Measurements from ENCODE around the gene RETN. TPM values are rescaled to one million over a fixed set of nuclear protein-coding genes. Genes with fewer than 3 reads are reported as not detected.
A peak's percentile ranks its signal among the peaks of the same experiment; 100 is the strongest.

Gene RETN, protein sequence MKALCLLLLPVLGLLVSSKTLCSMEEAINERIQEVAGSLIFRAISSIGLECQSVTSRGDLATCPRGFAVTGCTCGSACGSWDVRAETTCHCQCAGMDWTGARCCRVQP
- total RNA-seq: not detected

- Mint-ChIP-seq H3K4me1 (no peaks in the 10 kb centered on the region), H3K27ac (no peak within 1 kb of the TSS), H3K9me3 (no peaks in the 10 kb centered on the region), H3K4me3 (no peak within 1 kb of the TSS), H3K27me3 (peaks cover 19% of the 10 kb centered on the region), H3K36me3 (ENCODE audit: low read depth) (no peaks in the 10 kb centered on the region)
- ATAC-seq (replicated peaks): no peak
Observed at GRCh38 chr19:7668842-7669241, at the start of gene RETN. TSS of gene RETN (plus strand) at chr19:7669049. CDS start at chr19:7669327, 278 bp downstream.

- no peaks in the 10 kb centered on the region for H3K4me1 Mint-ChIP-seq
- no peak overlapping the region for H3K4me3 Mint-ChIP-seq
- ATAC-seq (replicated peaks): no peak
- no peaks in the 10 kb centered on the region for H3K9me3 Mint-ChIP-seq
- no peak overlapping the region for H3K27ac Mint-ChIP-seq
- peaks cover 41% of the 10 kb centered on the region for H3K36me3 Mint-ChIP-seq (ENCODE audit: low read depth)
- no peaks in the 10 kb centered on the region for H3K27me3 Mint-ChIP-seq
Observed at GRCh38 chr19:7619671-7620441, 49.0 kb upstream of the RETN start.

- no peaks in the 10 kb centered on the region for H3K4me1 Mint-ChIP-seq
- no peak overlapping the region for H3K27ac Mint-ChIP-seq
- H3K9me3 Mint-ChIP-seq: no peaks in the 10 kb centered on the region
- no peak overlapping the region for H3K4me3 Mint-ChIP-seq
- H3K36me3 Mint-ChIP-seq (ENCODE audit: low read depth): peaks cover 41% of the 10 kb centered on the region
- H3K27me3 Mint-ChIP-seq: no peaks in the 10 kb centered on the region
- no peak for ATAC-seq (replicated peaks)
Observed at GRCh38 chr19:7620442-7621412, 48.1 kb upstream of the RETN start.

GRCh38 chr19:7622933-7623685 lies 45.7 kb upstream of the RETN start:
- H3K9me3 Mint-ChIP-seq: no peaks in the 10 kb centered on the region
- H3K4me3 Mint-ChIP-seq: no peak overlapping the region
- no peaks in the 10 kb centered on the region for H3K27me3 Mint-ChIP-seq
- peaks cover under 1% of the 10 kb centered on the region for H3K4me1 Mint-ChIP-seq
- no peak overlapping the region for H3K27ac Mint-ChIP-seq
- H3K36me3 Mint-ChIP-seq (ENCODE audit: low read depth): peaks cover 52% of the 10 kb centered on the region
- no peak for ATAC-seq (replicated peaks)

- Mint-ChIP-seq H3K27ac (no peak overlapping the region), H3K9me3 (no peaks in the 10 kb centered on the region), H3K4me3 (no peak overlapping the region), H3K36me3 (ENCODE audit: low read depth) (peaks cover 53% of the 10 kb centered on the region), H3K27me3 (no peaks in the 10 kb centered on the region), H3K4me1 (peaks cover 9% of the 10 kb centered on the region)
- ATAC-seq (replicated peaks): no peak
Observed at GRCh38 chr19:7623725-7624603, 44.9 kb upstream of the RETN start.

- Mint-ChIP-seq H3K4me1 (peaks cover 17% of the 10 kb centered on the region), H3K27ac (no peak overlapping the region), H3K4me3 (no peak overlapping the region), H3K27me3 (no peaks in the 10 kb centered on the region), H3K9me3 (no peaks in the 10 kb centered on the region), H3K36me3 (ENCODE audit: low read depth) (peaks cover 60% of the 10 kb centered on the region)
- no peak for ATAC-seq (replicated peaks)
Observed at GRCh38 chr19:7624810-7625209, 44.0 kb upstream of the RETN start.

GRCh38 chr19:7625763-7626372 lies 43.0 kb upstream of the RETN start:
- Mint-ChIP-seq H3K4me3 (no peak overlapping the region), H3K27me3 (no peaks in the 10 kb centered on the region), H3K4me1 (peaks cover 18% of the 10 kb centered on the region), H3K36me3 (ENCODE audit: low read depth) (peaks cover 55% of the 10 kb centered on the region), H3K27ac (no peak overlapping the region), H3K9me3 (no peaks in the 10 kb centered on the region)
- no peak for ATAC-seq (replicated peaks)

- ATAC-seq (replicated peaks): no peak
- H3K4me3 Mint-ChIP-seq: peak overlapping the region; percentile 98
- H3K27ac Mint-ChIP-seq: no peak overlapping the region
- peaks cover 50% of the 10 kb centered on the region for H3K36me3 Mint-ChIP-seq (ENCODE audit: low read depth)
- peaks cover 18% of the 10 kb centered on the region for H3K4me1 Mint-ChIP-seq
- no peaks in the 10 kb centered on the region for H3K9me3 Mint-ChIP-seq
- H3K27me3 Mint-ChIP-seq: no peaks in the 10 kb centered on the region
Observed at GRCh38 chr19:7627166-7627565, 41.7 kb upstream of the RETN start.

DNA sequence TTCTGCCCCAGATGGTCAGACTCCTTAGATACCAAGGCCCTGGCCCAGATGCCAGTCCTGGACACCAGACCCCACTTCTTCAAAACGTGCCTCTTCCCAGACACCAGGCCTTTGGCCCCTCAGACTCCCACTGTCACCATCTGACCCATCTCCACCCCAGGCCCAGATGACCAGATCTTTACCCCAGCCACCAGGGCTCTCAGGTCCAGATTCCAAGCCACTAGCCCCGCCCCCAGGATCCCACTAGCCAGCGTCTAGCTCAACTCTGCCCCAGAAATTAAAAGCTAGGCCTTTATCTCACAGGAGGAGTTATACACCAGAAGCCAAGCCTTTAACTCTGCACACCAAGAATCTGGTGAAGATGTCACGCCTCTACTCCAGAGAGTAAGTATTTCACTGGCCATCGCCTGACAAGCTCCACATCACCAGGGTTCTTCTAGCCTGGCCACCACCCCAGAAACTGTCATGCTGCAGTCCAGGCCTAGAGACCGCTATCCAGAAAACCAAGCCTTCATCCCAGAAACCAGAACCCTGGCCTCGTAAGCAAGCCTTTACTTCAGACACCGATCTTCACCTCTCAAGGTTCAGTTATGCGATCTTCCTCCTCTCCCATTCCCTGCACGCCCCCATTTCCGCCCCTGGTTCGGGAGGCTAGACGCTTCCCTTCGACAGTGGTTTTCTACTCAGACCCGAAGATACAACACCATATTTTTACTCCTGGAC lies 40.1 kb upstream of the RETN start:
- peaks cover 45% of the 10 kb centered on the region for H3K36me3 Mint-ChIP-seq (ENCODE audit: low read depth)
- ATAC-seq (replicated peaks): no peak
- H3K27ac Mint-ChIP-seq: peak overlapping the region; percentile 97
- no peaks in the 10 kb centered on the region for H3K9me3 Mint-ChIP-seq
- peak overlapping the region; percentile 98 for H3K4me3 Mint-ChIP-seq
- no peaks in the 10 kb centered on the region for H3K27me3 Mint-ChIP-seq
- peaks cover 18% of the 10 kb centered on the region for H3K4me1 Mint-ChIP-seq

DNA sequence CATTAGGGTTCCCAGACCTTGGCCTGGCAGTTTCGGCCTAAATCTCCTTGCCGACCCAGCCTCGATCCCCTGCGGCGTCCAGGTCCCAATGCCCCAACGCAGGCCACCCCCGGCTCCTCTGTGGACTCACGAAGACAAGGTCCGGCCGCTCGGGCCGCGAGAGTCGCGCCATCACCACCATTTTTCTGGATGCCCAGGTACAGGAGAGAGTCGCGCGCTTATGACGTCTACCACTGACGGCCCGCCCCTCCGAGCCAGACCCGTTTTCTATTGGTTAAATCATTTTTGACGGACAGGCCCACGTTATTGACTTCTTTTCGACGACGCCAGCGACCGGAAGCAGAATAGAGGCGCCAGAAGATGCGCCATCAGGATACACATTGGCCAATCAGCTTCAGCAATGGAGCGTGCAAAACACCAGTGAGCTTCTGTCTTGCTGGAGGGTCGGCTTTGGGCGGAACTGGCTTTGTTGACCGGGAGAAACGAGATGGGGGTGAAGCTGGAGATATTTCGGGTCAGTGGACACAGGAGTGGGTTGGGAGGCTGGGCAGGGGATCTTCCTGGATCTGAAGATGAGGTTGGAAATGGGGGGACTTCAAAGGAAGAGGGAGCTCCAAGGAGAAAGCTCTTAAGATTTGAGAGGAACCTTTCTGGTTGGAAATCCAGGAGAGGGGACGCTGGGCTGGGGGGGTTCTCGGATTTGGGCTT lies 39.3 kb upstream of the RETN start, which contains the start of the genes PET100 and XAB2:
PET100 (plus strand) TSS at position 447 of the 708 bp plus-strand sequence; CDS start at position 488, 41 bp downstream.
XAB2 (minus strand) TSS at position 199 of the 708 bp plus-strand sequence; CDS start at position 181, 18 bp downstream.
- ATAC-seq (replicated peaks): peak; percentile 100
- Mint-ChIP-seq H3K4me3 (peak within 1 kb of the TSS; percentile 98), H3K4me1 (peaks cover 22% of the 10 kb centered on the region), H3K27me3 (no peaks in the 10 kb centered on the region), H3K36me3 (ENCODE audit: low read depth) (peaks cover 45% of the 10 kb centered on the region), H3K9me3 (no peaks in the 10 kb centered on the region), H3K27ac (peak within 1 kb of the TSS; percentile 97)

- no peaks in the 10 kb centered on the region for H3K9me3 Mint-ChIP-seq
- peaks cover 37% of the 10 kb centered on the region for H3K36me3 Mint-ChIP-seq (ENCODE audit: low read depth)
- peak overlapping the region; percentile 16 for H3K4me3 Mint-ChIP-seq
- no peaks in the 10 kb centered on the region for H3K27me3 Mint-ChIP-seq
- H3K27ac Mint-ChIP-seq: no peak overlapping the region
- ATAC-seq (replicated peaks): no peak
- peaks cover 22% of the 10 kb centered on the region for H3K4me1 Mint-ChIP-seq
Observed at GRCh38 chr19:7631577-7631976, 37.3 kb upstream of the RETN start.
